Measurements from ENCODE around the gene ACTN2.

The ACTN2 gene

GRCh38 chr1:236766506-236766905, 80.2 kb downstream of the ACTN2 start:
- DNase-seq (ENCODE audit: low read depth) = no peak
- no peak overlapping the region for H3K4me3 ChIP-seq (ENCODE audit: control insufficient read depth, low read depth, low read length)
- TF ChIP-seq CTCF (IDR thresholded peaks at IDR 0.05; ENCODE audit: control insufficient read depth, insufficient read depth, low read depth, low read length, missing control alignments) = no peak

GRCh38 chr1:236767276-236767675, 81.0 kb downstream of the ACTN2 start:
- H3K4me3 ChIP-seq (ENCODE audit: control insufficient read depth, low read depth, low read length) = no peak overlapping the region
- no peak for TF ChIP-seq CTCF (IDR thresholded peaks at IDR 0.05; ENCODE audit: control insufficient read depth, insufficient read depth, low read depth, low read length, missing control alignments)
- DNase-seq (ENCODE audit: low read depth) = no peak

GRCh38 chr1:236768601-236769000, 82.3 kb downstream of the ACTN2 start:
- no peak for DNase-seq (ENCODE audit: low read depth)
- H3K4me3 ChIP-seq (ENCODE audit: control insufficient read depth, low read depth, low read length) = no peak overlapping the region
- TF ChIP-seq CTCF (IDR thresholded peaks at IDR 0.05; ENCODE audit: control insufficient read depth, insufficient read depth, low read depth, low read length, missing control alignments) = no peak

- no peak overlapping the region for H3K4me3 ChIP-seq (ENCODE audit: control insufficient read depth, low read depth, low read length)
- DNase-seq (ENCODE audit: low read depth) = no peak
- no peak for TF ChIP-seq CTCF (IDR thresholded peaks at IDR 0.05; ENCODE audit: control insufficient read depth, insufficient read depth, low read depth, low read length, missing control alignments)
These were observed 87.6 kb downstream of the ACTN2 start for GRCh38 chr1:236773919-236774318.

GRCh38 chr1:236774926-236775325, 88.6 kb downstream of the ACTN2 start:
- DNase-seq (ENCODE audit: low read depth) = no peak
- peak; percentile 38 for TF ChIP-seq CTCF (IDR thresholded peaks at IDR 0.05; ENCODE audit: control insufficient read depth, insufficient read depth, low read depth, low read length, missing control alignments)
- no peak overlapping the region for H3K4me3 ChIP-seq (ENCODE audit: control insufficient read depth, low read depth, low read length)

GRCh38 chr1:236779312-236779711, 93.0 kb downstream of the ACTN2 start:
- no peak for DNase-seq (ENCODE audit: low read depth)
- no peak for TF ChIP-seq CTCF (IDR thresholded peaks at IDR 0.05; ENCODE audit: control insufficient read depth, insufficient read depth, low read depth, low read length, missing control alignments)
- no peak overlapping the region for H3K4me3 ChIP-seq (ENCODE audit: control insufficient read depth, low read depth, low read length)

GRCh38 chr1:236785477-236785876, 99.2 kb downstream of the ACTN2 start:
- H3K4me3 ChIP-seq (ENCODE audit: control insufficient read depth, low read depth, low read length) = no peak overlapping the region
- no peak for TF ChIP-seq CTCF (IDR thresholded peaks at IDR 0.05; ENCODE audit: control insufficient read depth, insufficient read depth, low read depth, low read length, missing control alignments)
- no peak for DNase-seq (ENCODE audit: low read depth)

Data from AG09309 (cell line).